ENCODE data around the gene GALNT9.

DNA sequence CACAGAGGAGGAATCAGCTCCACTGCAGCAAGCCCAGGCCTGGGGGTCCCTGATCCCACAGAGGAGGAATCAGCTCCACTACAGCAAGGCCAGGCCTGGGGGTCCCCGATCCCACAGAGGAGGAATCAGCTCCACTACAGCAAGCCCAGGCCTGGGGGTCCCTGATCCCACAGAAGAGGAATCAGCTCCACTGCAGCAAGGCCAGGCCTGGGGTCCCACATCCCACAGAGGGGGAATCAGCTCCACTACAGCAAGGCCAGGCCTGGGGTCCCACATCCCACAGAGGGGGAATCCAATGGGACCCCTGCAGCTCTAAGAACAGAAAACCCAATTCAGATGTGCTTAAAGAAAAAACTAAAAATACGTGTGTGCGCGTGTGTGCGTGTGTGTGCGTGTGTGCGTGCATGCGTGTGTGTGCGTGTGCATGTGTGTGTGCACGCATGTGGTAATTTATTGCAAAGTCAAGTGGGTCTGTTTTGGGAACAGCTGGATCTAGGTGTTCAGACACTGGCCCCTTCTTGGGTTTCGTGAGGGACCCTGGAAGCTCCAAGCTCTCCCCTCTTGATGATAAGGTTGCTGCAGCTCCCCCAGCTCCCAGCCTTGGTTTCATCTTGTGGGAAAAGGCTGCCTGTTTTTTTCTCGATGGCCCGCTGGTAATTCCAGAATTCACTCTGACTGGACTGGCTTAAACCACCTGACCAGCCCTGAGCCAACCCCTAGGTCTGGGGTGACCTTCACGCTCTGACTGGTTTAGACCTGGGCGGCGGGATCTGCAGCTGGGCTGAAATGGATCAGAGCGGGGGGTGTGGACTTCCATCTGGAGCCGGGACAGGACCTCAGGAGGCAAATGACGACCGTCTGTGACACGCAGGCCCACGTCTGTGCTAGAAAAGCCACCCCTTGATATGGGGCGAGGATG lies 47.1 kb downstream of the GALNT9 start:
- TF ChIP-seq, protein P1, sequence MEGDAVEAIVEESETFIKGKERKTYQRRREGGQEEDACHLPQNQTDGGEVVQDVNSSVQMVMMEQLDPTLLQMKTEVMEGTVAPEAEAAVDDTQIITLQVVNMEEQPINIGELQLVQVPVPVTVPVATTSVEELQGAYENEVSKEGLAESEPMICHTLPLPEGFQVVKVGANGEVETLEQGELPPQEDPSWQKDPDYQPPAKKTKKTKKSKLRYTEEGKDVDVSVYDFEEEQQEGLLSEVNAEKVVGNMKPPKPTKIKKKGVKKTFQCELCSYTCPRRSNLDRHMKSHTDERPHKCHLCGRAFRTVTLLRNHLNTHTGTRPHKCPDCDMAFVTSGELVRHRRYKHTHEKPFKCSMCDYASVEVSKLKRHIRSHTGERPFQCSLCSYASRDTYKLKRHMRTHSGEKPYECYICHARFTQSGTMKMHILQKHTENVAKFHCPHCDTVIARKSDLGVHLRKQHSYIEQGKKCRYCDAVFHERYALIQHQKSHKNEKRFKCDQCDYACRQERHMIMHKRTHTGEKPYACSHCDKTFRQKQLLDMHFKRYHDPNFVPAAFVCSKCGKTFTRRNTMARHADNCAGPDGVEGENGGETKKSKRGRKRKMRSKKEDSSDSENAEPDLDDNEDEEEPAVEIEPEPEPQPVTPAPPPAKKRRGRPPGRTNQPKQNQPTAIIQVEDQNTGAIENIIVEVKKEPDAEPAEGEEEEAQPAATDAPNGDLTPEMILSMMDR (IDR thresholded peaks at IDR 0.05), result no peak
- TF ChIP-seq POLR2A (IDR thresholded peaks at IDR 0.05) (no peak), EP300 (IDR thresholded peaks at IDR 0.05) (no peak)

Data from tibial nerve (tissue), 4 donors.